SU-DHL-6 (cell line): ENCODE data around the gene GABRA6.
"Not testable (repeated sequence)": the region's sequence is repeated elsewhere in the genome, so short reads cannot be mapped to it uniquely, and the experiment has no call there.

Source experiments
- H2AFZ ChIP-seq: fragments of 200-600 bp; sonication (generic); 2 replicates; pipeline ENCODE4 v1.6.1; 2014; ENCODE audit warnings: low read depth, mild to moderate bottlenecking, moderate library complexity, mixed read lengths, antibody characterized with exemption, low read length; ENCODE audit not compliant: severe bottlenecking
- H3F3A ChIP-seq: fragments of 200-600 bp; shearing (Covaris generic); 2 replicates; pipeline ENCODE4 v1.6.0; 2016; ENCODE audit warnings: antibody characterized with exemption, mild to moderate bottlenecking; ENCODE audit not compliant: insufficient read depth
- H3K27ac ChIP-seq: fragments of 200-600 bp; sonication (generic); 2 replicates; pipeline ENCODE4 v1.5.1; 2016; ENCODE audit warnings: low read depth, mild to moderate bottlenecking, low read length, moderate library complexity, mixed read lengths
- H3K27me3 ChIP-seq: fragments of 200-600 bp; sonication (generic), shearing (Covaris generic); 2 replicates; pipeline ENCODE4 v1.6.0; 2014; ENCODE audit warnings: mild to moderate bottlenecking, low read length
- H3K36me3 ChIP-seq: fragments of 200-600 bp; sonication (generic); 2 replicates; pipeline ENCODE4 v1.6.1; 2014; ENCODE audit warnings: mild to moderate bottlenecking, low read length, mixed read lengths
- H3K4me2 ChIP-seq: fragments of 300-600, 200-600 bp; shearing (Covaris generic), sonication (generic); 2 replicates; pipeline ENCODE4 v1.6.0; 2014; ENCODE audit warnings: low read length, low read depth, mild to moderate bottlenecking; ENCODE audit not compliant: poor library complexity, severe bottlenecking
- H3K4me3 ChIP-seq: fragments of 200-600 bp; sonication (generic); 2 replicates; pipeline ENCODE4 v1.5.1; 2014; ENCODE audit warnings: antibody characterized with exemption, low read length, mild to moderate bottlenecking, mixed read lengths; ENCODE audit not compliant: insufficient read depth, poor library complexity, severe bottlenecking
- H3K79me2 ChIP-seq: fragments of 200-600 bp; sonication (generic); 2 replicates; pipeline ENCODE4 v1.6.1; 2014; ENCODE audit warnings: mild to moderate bottlenecking, low read length, moderate library complexity; ENCODE audit not compliant: insufficient read depth
- H3K9ac ChIP-seq: fragments of 200-600 bp; sonication (generic); 2 replicates; pipeline ENCODE4 v1.7.0; 2014; ENCODE audit warnings: mild to moderate bottlenecking, low read length
- H3K9me2 ChIP-seq: fragments of 200-600 bp; sonication (generic); replicated peaks from 2 replicates; pipeline ENCODE4 v1.6.1; 2014; ENCODE audit warnings: low read length; ENCODE audit not compliant: insufficient read depth
- H3K9me3 ChIP-seq: fragments of 200-600 bp; sonication (generic); 2 replicates; pipeline ENCODE4 v1.6.1; 2014; ENCODE audit warnings: low read length, mixed read lengths; ENCODE audit not compliant: insufficient read depth
- H4K20me1 ChIP-seq: fragments of 200-600 bp; sonication (generic); 2 replicates; pipeline ENCODE4 v1.6.1; 2014; ENCODE audit warnings: low read depth, mild to moderate bottlenecking, antibody characterized with exemption, low read length, moderate library complexity, mixed read lengths
- EZH2phosphoT487 ChIP-seq: fragments of 200-600 bp; sonication (generic), shearing (Covaris generic); conservative IDR thresholded peaks from 2 replicates; pipeline ENCODE4 v1.6.1; 2018; ENCODE audit warnings: mild to moderate bottlenecking, antibody characterized with exemption, low read length, moderate library complexity, mixed read lengths
- TF ChIP-seq, protein P1 (sequence below): fragments of 200-600 bp; sonication (generic); IDR thresholded peaks from one replicate; pipeline ENCODE4 v1.5.1; 2017; ENCODE audit warnings: antibody characterized with exemption, mild to moderate bottlenecking, low read length, moderate library complexity; ENCODE audit not compliant: insufficient read depth, poor library complexity, severe bottlenecking

The GABRA6 gene

DNA sequence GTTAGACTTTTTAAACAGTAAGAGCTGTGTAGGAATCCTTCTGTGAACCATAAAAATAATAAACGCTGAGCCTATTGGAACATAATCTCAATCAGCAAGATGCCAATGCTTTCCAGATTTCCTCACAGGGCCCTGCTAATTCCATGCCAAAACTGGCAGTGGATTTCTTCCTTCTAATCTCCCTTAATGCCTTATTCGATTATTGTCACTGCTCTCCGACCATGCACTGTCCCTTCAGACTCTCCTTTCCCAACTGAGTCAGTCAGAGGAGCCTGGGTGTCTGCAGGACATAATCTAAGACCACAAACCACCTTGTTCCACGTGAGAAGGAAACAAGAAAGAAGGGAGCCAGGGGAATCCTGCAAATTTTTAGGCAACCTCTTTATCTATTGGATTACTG is at the start of gene GABRA6:
Gene GABRA6 (plus strand): TSS at position 261 of the 400 bp plus-strand sequence. CDS start 269 bp downstream, outside the sequence.
- H3K9ac ChIP-seq = no peak within 1 kb of the TSS
- H3F3A ChIP-seq = no peaks in the 10 kb centered on the region
- H3K4me2 ChIP-seq = no peak within 1 kb of the TSS
- no peaks in the 10 kb centered on the region for H3K79me2 ChIP-seq
- H3K36me3 ChIP-seq = no peaks in the 10 kb centered on the region
- no peak within 1 kb of the TSS for H3K27ac ChIP-seq
- no peak within 1 kb of the TSS for H3K4me3 ChIP-seq
- no peaks in the 10 kb centered on the region for H3K9me3 ChIP-seq
- H3K27me3 ChIP-seq = no peaks in the 10 kb centered on the region
- H2AFZ ChIP-seq = no peak within 1 kb of the TSS
- no peaks in the 10 kb centered on the region for H3K9me2 ChIP-seq
- H4K20me1 ChIP-seq = no peaks in the 10 kb centered on the region
- TF ChIP-seq EZH2phosphoT487 = no peak
- TF ChIP-seq, protein P1, sequence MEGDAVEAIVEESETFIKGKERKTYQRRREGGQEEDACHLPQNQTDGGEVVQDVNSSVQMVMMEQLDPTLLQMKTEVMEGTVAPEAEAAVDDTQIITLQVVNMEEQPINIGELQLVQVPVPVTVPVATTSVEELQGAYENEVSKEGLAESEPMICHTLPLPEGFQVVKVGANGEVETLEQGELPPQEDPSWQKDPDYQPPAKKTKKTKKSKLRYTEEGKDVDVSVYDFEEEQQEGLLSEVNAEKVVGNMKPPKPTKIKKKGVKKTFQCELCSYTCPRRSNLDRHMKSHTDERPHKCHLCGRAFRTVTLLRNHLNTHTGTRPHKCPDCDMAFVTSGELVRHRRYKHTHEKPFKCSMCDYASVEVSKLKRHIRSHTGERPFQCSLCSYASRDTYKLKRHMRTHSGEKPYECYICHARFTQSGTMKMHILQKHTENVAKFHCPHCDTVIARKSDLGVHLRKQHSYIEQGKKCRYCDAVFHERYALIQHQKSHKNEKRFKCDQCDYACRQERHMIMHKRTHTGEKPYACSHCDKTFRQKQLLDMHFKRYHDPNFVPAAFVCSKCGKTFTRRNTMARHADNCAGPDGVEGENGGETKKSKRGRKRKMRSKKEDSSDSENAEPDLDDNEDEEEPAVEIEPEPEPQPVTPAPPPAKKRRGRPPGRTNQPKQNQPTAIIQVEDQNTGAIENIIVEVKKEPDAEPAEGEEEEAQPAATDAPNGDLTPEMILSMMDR = no peak

- no peaks in the 10 kb centered on the region for H3K36me3 ChIP-seq
- no peaks in the 10 kb centered on the region for H3K9me2 ChIP-seq
- no peaks in the 10 kb centered on the region for H4K20me1 ChIP-seq
- no peak overlapping the region for H3K4me2 ChIP-seq
- no peak overlapping the region for H3K27ac ChIP-seq
- H3K9ac ChIP-seq = no peak overlapping the region
- no peaks in the 10 kb centered on the region for H3K9me3 ChIP-seq
- H3K79me2 ChIP-seq = no peaks in the 10 kb centered on the region
- no peak overlapping the region for H3K4me3 ChIP-seq
- no peak overlapping the region for H2AFZ ChIP-seq
- TF ChIP-seq, protein P1 = no peak
- TF ChIP-seq EZH2phosphoT487 = no peak
- no peaks in the 10 kb centered on the region for H3K27me3 ChIP-seq
- H3F3A ChIP-seq = no peaks in the 10 kb centered on the region
These were observed 47.9 kb upstream of the GABRA6 start for GRCh38 chr5:161637591-161637990.

GRCh38 chr5:161641444-161641843 is 44.1 kb upstream of the GABRA6 start:
- Histone ChIP-seq H3K27ac (no peak overlapping the region), H4K20me1 (no peaks in the 10 kb centered on the region), H3K9me3 (no peaks in the 10 kb centered on the region), H3K27me3 (no peaks in the 10 kb centered on the region), H2AFZ (no peak overlapping the region), H3K9ac (no peak overlapping the region), H3K4me3 (no peak overlapping the region), H3K36me3 (no peaks in the 10 kb centered on the region), H3K4me2 (no peak overlapping the region), H3K9me2 (no peaks in the 10 kb centered on the region), H3F3A (no peaks in the 10 kb centered on the region), H3K79me2 (no peaks in the 10 kb centered on the region)
- no peak for TF ChIP-seq EZH2phosphoT487
- TF ChIP-seq, protein P1 = no peak

DNA sequence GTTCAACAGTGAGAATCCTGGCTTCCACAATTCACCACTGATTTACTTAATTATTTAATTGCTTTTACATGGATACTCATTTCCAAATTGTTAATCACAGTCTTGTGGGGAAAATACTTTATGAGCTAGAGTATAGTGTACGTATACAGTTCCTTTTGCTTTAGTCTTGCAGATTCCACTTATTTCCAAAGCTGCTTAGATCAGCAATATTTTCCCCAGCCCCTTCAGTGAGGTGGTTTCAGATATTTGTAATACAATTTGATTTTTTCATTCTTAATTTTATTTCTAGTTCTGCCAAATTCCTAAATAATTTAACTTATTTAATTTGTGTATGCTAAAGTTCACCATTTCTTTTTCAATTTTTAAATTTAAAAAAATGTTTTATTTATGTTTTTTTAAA is 40.3 kb upstream of the GABRA6 start:
- no peak overlapping the region for H2AFZ ChIP-seq
- H3F3A ChIP-seq = no peaks in the 10 kb centered on the region
- H3K27ac ChIP-seq = no peak overlapping the region
- no peak overlapping the region for H3K4me3 ChIP-seq
- H3K79me2 ChIP-seq = no peaks in the 10 kb centered on the region
- TF ChIP-seq, protein P1 = no peak
- TF ChIP-seq EZH2phosphoT487 = no peak
- no peaks in the 10 kb centered on the region for H3K36me3 ChIP-seq
- no peaks in the 10 kb centered on the region for H3K9me3 ChIP-seq
- H3K9me2 ChIP-seq = no peaks in the 10 kb centered on the region
- no peak overlapping the region for H3K9ac ChIP-seq
- no peak overlapping the region for H3K4me2 ChIP-seq
- no peaks in the 10 kb centered on the region for H4K20me1 ChIP-seq
- H3K27me3 ChIP-seq = no peaks in the 10 kb centered on the region

DNA sequence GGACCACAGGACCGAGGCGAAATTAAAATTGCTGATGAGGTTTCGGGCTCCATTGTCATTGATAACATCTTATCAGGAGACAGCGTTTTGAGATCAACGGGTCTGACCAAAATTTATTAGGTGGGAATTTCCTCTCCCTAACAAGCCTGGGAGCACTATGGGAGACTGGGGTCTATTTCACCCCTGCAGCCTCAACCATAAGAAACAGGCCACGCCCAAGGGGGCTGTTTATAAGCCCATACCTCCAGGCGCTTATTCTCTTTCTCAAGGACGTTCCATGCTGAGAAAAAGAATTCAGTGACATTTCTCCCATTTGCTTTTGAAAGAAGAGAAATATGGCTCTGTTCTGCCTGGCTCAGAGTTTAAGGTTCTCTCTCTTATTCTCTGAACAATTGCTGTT is 33.6 kb upstream of the GABRA6 start:
- H3K27ac ChIP-seq, H4K20me1 ChIP-seq, H3K9me3 ChIP-seq, H3K36me3 ChIP-seq, H3K9me2 ChIP-seq, H3K9ac ChIP-seq, H3K4me3 ChIP-seq, H3K27me3 ChIP-seq, H3K79me2 ChIP-seq, H3K4me2 ChIP-seq, H3F3A ChIP-seq, H2AFZ ChIP-seq: not testable (repeated sequence)
